H9 (cell line): ENCODE results near the gene NHLRC1. TPM values are rescaled to one million over a fixed set of nuclear protein-coding genes. Genes with fewer than 3 reads are reported as not detected.

ENCODE experiments used
- DNase-seq: peaks from one replicate; pipeline ENCODE4 v3.0.0-alpha.2; 2017
- H2AFZ ChIP-seq: one replicate; pipeline ENCODE4 v1.6.1; 2013; ENCODE audit warnings: mild to moderate bottlenecking, low read length, control low read depth, moderate library complexity
- H2AK5ac ChIP-seq: 2 replicates; pipeline ENCODE4 v1.6.1; 2013; ENCODE audit warnings: low read length, control low read depth, mixed read lengths; ENCODE audit not compliant: insufficient read length
- H2BK120ac ChIP-seq: one replicate; pipeline ENCODE4 v1.6.1; 2013; ENCODE audit warnings: low read depth, mild to moderate bottlenecking, low read length, control low read depth, inconsistent platforms; ENCODE audit not compliant: poor library complexity, severe bottlenecking
- H2BK12ac ChIP-seq: 2 replicates; pipeline ENCODE4 v1.6.1; 2013; ENCODE audit warnings: low read length, control low read depth, mixed read lengths, low read depth; ENCODE audit not compliant: insufficient read length
- H2BK15ac ChIP-seq: 2 replicates; pipeline ENCODE4 v1.6.1; 2013; ENCODE audit warnings: low read depth, low read length, control low read depth
- H2BK20ac ChIP-seq: one replicate; pipeline ENCODE4 v1.6.1; 2013; ENCODE audit warnings: low read depth, mild to moderate bottlenecking, low read length, control low read depth, inconsistent platforms; ENCODE audit not compliant: poor library complexity, severe bottlenecking
- H2BK5ac ChIP-seq: 2 replicates; pipeline ENCODE4 v1.6.1; 2013; ENCODE audit warnings: low read length, control low read depth, mixed read lengths; ENCODE audit not compliant: insufficient read length
- H3K14ac ChIP-seq: 2 replicates; pipeline ENCODE4 v1.6.1; 2013; ENCODE audit warnings: low read length, control low read depth; ENCODE audit not compliant: insufficient read depth
- H3K18ac ChIP-seq: 2 replicates; pipeline ENCODE4 v1.6.1; 2013; ENCODE audit warnings: low read depth, mild to moderate bottlenecking, mixed read lengths, low read length, control low read depth; ENCODE audit not compliant: insufficient read length
- H3K23ac ChIP-seq: 2 replicates; pipeline ENCODE4 v1.6.1; 2013; ENCODE audit warnings: low read length, control low read depth, mixed read lengths, low read depth; ENCODE audit not compliant: insufficient read length
- H3K23me2 ChIP-seq: 2 replicates; pipeline ENCODE4 v1.6.1; 2013; ENCODE audit warnings: low read depth, mild to moderate bottlenecking, mixed read lengths, low read length, control low read depth; ENCODE audit not compliant: insufficient read length, poor library complexity, severe bottlenecking
- H3K27ac ChIP-seq: 2 replicates; pipeline ENCODE4 v1.5.1; 2013; ENCODE audit warnings: low read length, control low read depth, mixed read lengths, low read depth; ENCODE audit not compliant: insufficient read length
- H3K27me3 ChIP-seq: 2 replicates; pipeline ENCODE4 v1.6.1; 2013; ENCODE audit warnings: low read length, control low read depth, inconsistent platforms; ENCODE audit not compliant: insufficient read depth
- H3K4ac ChIP-seq: 2 replicates; pipeline ENCODE4 v1.6.1; 2013; ENCODE audit warnings: low read depth, mild to moderate bottlenecking, control low read depth, inconsistent platforms, low read length, moderate library complexity
- H3K4me1 ChIP-seq: 2 replicates; pipeline ENCODE4 v1.6.1; 2013; ENCODE audit warnings: low read length, control low read depth, inconsistent platforms; ENCODE audit not compliant: insufficient read depth
- H3K4me2 ChIP-seq: 2 replicates; pipeline ENCODE4 v1.6.1; 2013; ENCODE audit warnings: low read length, control low read depth, mixed read lengths; ENCODE audit not compliant: insufficient read length, insufficient read depth
- H3K56ac ChIP-seq: 2 replicates; pipeline ENCODE4 v1.6.1; 2013; ENCODE audit warnings: low read depth, mild to moderate bottlenecking, mixed read lengths, low read length, control low read depth; ENCODE audit not compliant: insufficient read length
- H3K79me1 ChIP-seq: 2 replicates; pipeline ENCODE4 v1.6.1; 2013; ENCODE audit warnings: low read depth, mild to moderate bottlenecking, moderate library complexity, low read length, control low read depth, inconsistent platforms; ENCODE audit not compliant: insufficient read depth, poor library complexity, severe bottlenecking
- H3K79me2 ChIP-seq: 2 replicates; pipeline ENCODE4 v1.6.1; 2013; ENCODE audit warnings: low read length, control low read depth, inconsistent platforms; ENCODE audit not compliant: insufficient read depth
- H3K9ac ChIP-seq: 2 replicates; pipeline ENCODE4 v1.6.1; 2013; ENCODE audit warnings: low read length, control low read depth, mixed read lengths; ENCODE audit not compliant: insufficient read length; ENCODE audit errors: extremely low read depth
- H3K9me3 ChIP-seq: one replicate; pipeline ENCODE4 v1.6.1; 2013; ENCODE audit warnings: low read depth, low read length, inconsistent platforms; ENCODE audit not compliant: control insufficient read depth
- H3T11ph ChIP-seq: one replicate; pipeline ENCODE4 v1.6.1; 2013; ENCODE audit warnings: mild to moderate bottlenecking, low read length, control low read depth, inconsistent platforms
- H4K20me1 ChIP-seq: one replicate; pipeline ENCODE4 v1.6.1; 2013; ENCODE audit not compliant: control insufficient read depth, insufficient read length, insufficient read depth
- H4K5ac ChIP-seq: 2 replicates; pipeline ENCODE4 v1.6.1; 2013; ENCODE audit warnings: low read depth, mild to moderate bottlenecking, mixed read lengths, low read length, control low read depth; ENCODE audit not compliant: insufficient read length
- H4K8ac ChIP-seq: replicated peaks from 2 replicates; pipeline ENCODE4 v1.6.1; 2013; ENCODE audit warnings: low read length, control low read depth, mixed read lengths, low read depth; ENCODE audit not compliant: insufficient read length
- H4K91ac ChIP-seq: 2 replicates; pipeline ENCODE4 v1.6.1; 2013; ENCODE audit warnings: low read depth, mild to moderate bottlenecking, moderate library complexity, mixed read lengths, low read length, control low read depth; ENCODE audit not compliant: insufficient read length
- H3K27ac Mint-ChIP-seq, 3 experiments: 2 replicates in 2 of 3; 3 replicates in 1 of 3; pipeline ENCODE4 v1.8.0; 2020 to 2021; ENCODE audit warnings: mixed read lengths in 3 of 3, mild to moderate bottlenecking in 1 of 3, moderate library complexity in 1 of 3
- H3K27me3 Mint-ChIP-seq: 2 replicates; pipeline ENCODE4 v1.8.0; 2021; ENCODE audit warnings: low read depth, mild to moderate bottlenecking, moderate library complexity, mixed read lengths
- H3K36me3 Mint-ChIP-seq, 3 experiments: 2 replicates in 2 of 3; 3 replicates in 1 of 3; pipeline ENCODE4 v1.8.0; 2020 to 2021; ENCODE audit warnings: low read depth in 3 of 3, mixed read lengths in 3 of 3; ENCODE audit not compliant: insufficient read depth in 1 of 3
- H3K4me1 Mint-ChIP-seq, 2 experiments: 2 replicates each; pipeline ENCODE4 v1.8.0; 2020; ENCODE audit warnings: mixed read lengths in 2 of 2
- H3K4me3 Mint-ChIP-seq, 2 experiments: 2 replicates in 1 of 2; 3 replicates in 1 of 2; pipeline ENCODE4 v1.8.0; 2020 to 2021; ENCODE audit warnings: mild to moderate bottlenecking in 2 of 2, mixed read lengths in 2 of 2, moderate library complexity in 1 of 2
- H3K9me3 Mint-ChIP-seq, 2 experiments: 2 replicates in 1 of 2; 3 replicates in 1 of 2; pipeline ENCODE4 v1.8.0; 2020; ENCODE audit warnings: mild to moderate bottlenecking in 2 of 2, mixed read lengths in 2 of 2, moderate library complexity in 1 of 2
- WGBS: extraction: QIAGEN DNeasy Blood & Tissue Kit; methylation state at CpG from one replicate; pipeline ENCODE4 v1.1.7; 2013; ENCODE audit warnings: missing lambda C conversion rate, low lambda C conversion rate, mixed read lengths; ENCODE audit not compliant: insufficient read length; ENCODE audit errors: extremely low coverage; 5-methylcytosine and 5-hydroxymethylcytosine counted together
- total RNA-seq: library from RNA; stranded (reverse); gene quantifications from 2 replicates; pipeline ENCODE4 v1.2.1, GENCODE V29; 2021
- TF ChIP-seq, protein P1 (sequence below): fragments of 200-600 bp; sonication (generic); conservative IDR thresholded peaks from 3 replicates; pipeline ENCODE4 v1.8.0; 2021; ENCODE audit warnings: antibody characterized with exemption, mild to moderate bottlenecking

The NHLRC1 gene
- total RNA-seq, 1 experiment from 2014 or later, result 1.5 TPM

GRCh38 chr6:18090349-18090786 lies 32.1 kb downstream of the NHLRC1 start:
- no peak overlapping the region for H2BK15ac ChIP-seq
- Mint-ChIP-seq H3K9me3 (peaks cover 8 to 13% of the 10 kb centered on the region in 2 experiments; a peak in 4 of 5 replicates), H3K27ac (peak overlapping the region in 1 of 3 experiments; percentile 34; a peak in 1 of 7 replicates), H3K36me3 (peaks cover 0 to 15% (median 13%) of the 10 kb centered on the region in 3 experiments; a peak in 5 of 7 replicates), H3K27me3 (peaks cover 2% of the 10 kb centered on the region; the same call in 1 of the 2 replicates), H3K4me1 (peaks cover 6 to 10% of the 10 kb centered on the region in 2 experiments; a peak in 3 of 4 replicates), H3K4me3 (no peak overlapping the region)
- H3K9ac ChIP-seq, result no peak overlapping the region
- no peak overlapping the region for H3K27ac ChIP-seq
- no peak overlapping the region for H3K14ac ChIP-seq
- H2AK5ac ChIP-seq, result no peak overlapping the region
- no peak overlapping the region for H3K56ac ChIP-seq
- no peak overlapping the region for H4K91ac ChIP-seq
- H3K9me3 ChIP-seq, result no peaks in the 10 kb centered on the region
- no peaks in the 10 kb centered on the region for H3K27me3 ChIP-seq
- no peak overlapping the region for H2AFZ ChIP-seq
- no peak overlapping the region for H3T11ph ChIP-seq
- H3K4me2 ChIP-seq, result no peak overlapping the region
- no peak overlapping the region for H2BK120ac ChIP-seq
- DNase-seq, result no peak
- H2BK12ac ChIP-seq, result no peak overlapping the region
- H4K20me1 ChIP-seq, result no peaks in the 10 kb centered on the region
- H3K23me2 ChIP-seq, result no peaks in the 10 kb centered on the region
- H3K23ac ChIP-seq, result no peak overlapping the region
- no peak overlapping the region for H2BK20ac ChIP-seq
- TF ChIP-seq, protein P1, sequence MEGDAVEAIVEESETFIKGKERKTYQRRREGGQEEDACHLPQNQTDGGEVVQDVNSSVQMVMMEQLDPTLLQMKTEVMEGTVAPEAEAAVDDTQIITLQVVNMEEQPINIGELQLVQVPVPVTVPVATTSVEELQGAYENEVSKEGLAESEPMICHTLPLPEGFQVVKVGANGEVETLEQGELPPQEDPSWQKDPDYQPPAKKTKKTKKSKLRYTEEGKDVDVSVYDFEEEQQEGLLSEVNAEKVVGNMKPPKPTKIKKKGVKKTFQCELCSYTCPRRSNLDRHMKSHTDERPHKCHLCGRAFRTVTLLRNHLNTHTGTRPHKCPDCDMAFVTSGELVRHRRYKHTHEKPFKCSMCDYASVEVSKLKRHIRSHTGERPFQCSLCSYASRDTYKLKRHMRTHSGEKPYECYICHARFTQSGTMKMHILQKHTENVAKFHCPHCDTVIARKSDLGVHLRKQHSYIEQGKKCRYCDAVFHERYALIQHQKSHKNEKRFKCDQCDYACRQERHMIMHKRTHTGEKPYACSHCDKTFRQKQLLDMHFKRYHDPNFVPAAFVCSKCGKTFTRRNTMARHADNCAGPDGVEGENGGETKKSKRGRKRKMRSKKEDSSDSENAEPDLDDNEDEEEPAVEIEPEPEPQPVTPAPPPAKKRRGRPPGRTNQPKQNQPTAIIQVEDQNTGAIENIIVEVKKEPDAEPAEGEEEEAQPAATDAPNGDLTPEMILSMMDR, result no peak
- no CpG with 5 or more reads among the region's 1 CpG for WGBS
- H3K4ac ChIP-seq, result no peak overlapping the region
- no peak overlapping the region for H3K18ac ChIP-seq
- no peak overlapping the region for H2BK5ac ChIP-seq
- no peaks in the 10 kb centered on the region for H3K4me1 ChIP-seq
- no peaks in the 10 kb centered on the region for H3K79me1 ChIP-seq
- H3K79me2 ChIP-seq, result no peaks in the 10 kb centered on the region
- H4K5ac ChIP-seq, result no peak overlapping the region
- H4K8ac ChIP-seq, result no peak overlapping the region
